ENCODE data around the gene MMP13. TPM values are rescaled to one million over a fixed set of nuclear protein-coding genes. Genes with fewer than 3 reads are reported as not detected.

MMP13 gene
- total RNA-seq, 1 experiment from 2014 or later, result not detected

- no peaks in the 10 kb centered on the region for H3K27me3 ChIP-seq (replicated peaks)
- H3K27ac ChIP-seq, result no peak overlapping the region
- no peaks in the 10 kb centered on the region for H3K4me1 ChIP-seq (replicated peaks)
- no peaks in the 10 kb centered on the region for H3K9me3 ChIP-seq (replicated peaks)
- no peak for DNase-seq (ENCODE audit: low read depth in 1 of 2, low spot score in 2 of 2)
- no peak overlapping the region for H3K4me3 ChIP-seq
- no peaks in the 10 kb centered on the region for H3K36me3 ChIP-seq
Measured at GRCh38 chr11:102967497-102967896, 12.0 kb upstream of the MMP13 start.

GRCh38 chr11:102966011-102966410 is 10.5 kb upstream of the MMP13 start:
- no peaks in the 10 kb centered on the region for H3K4me1 ChIP-seq (replicated peaks)
- no peak for DNase-seq (ENCODE audit: low read depth in 1 of 2, low spot score in 2 of 2)
- H3K9me3 ChIP-seq (replicated peaks), result no peaks in the 10 kb centered on the region
- H3K27ac ChIP-seq, result no peak overlapping the region
- H3K4me3 ChIP-seq, result no peak overlapping the region
- H3K36me3 ChIP-seq, result no peaks in the 10 kb centered on the region
- H3K27me3 ChIP-seq (replicated peaks), result no peaks in the 10 kb centered on the region

GRCh38 chr11:102964867-102965266 is 9.3 kb upstream of the MMP13 start:
- Histone ChIP-seq H3K4me3 (no peak overlapping the region), H3K36me3 (no peaks in the 10 kb centered on the region), H3K27ac (no peak overlapping the region), H3K4me1 (replicated peaks) (no peaks in the 10 kb centered on the region), H3K27me3 (replicated peaks) (no peaks in the 10 kb centered on the region), H3K9me3 (replicated peaks) (no peaks in the 10 kb centered on the region)
- no peak for DNase-seq (ENCODE audit: low read depth in 1 of 2, low spot score in 2 of 2)

- Histone ChIP-seq H3K27ac (no peak overlapping the region), H3K36me3 (no peaks in the 10 kb centered on the region), H3K27me3 (replicated peaks) (no peaks in the 10 kb centered on the region), H3K4me1 (replicated peaks) (no peaks in the 10 kb centered on the region), H3K9me3 (replicated peaks) (no peaks in the 10 kb centered on the region), H3K4me3 (no peak overlapping the region)
- no peak for DNase-seq (ENCODE audit: low read depth in 1 of 2, low spot score in 2 of 2)
Measured at GRCh38 chr11:102957953-102958352, 2.4 kb upstream of the MMP13 start.

GRCh38 chr11:102950622-102951081 is 4.9 kb downstream of the MMP13 start:
- H3K9me3 ChIP-seq (replicated peaks), result no peaks in the 10 kb centered on the region
- no peak for DNase-seq (ENCODE audit: low read depth in 1 of 2, low spot score in 2 of 2)
- no peak overlapping the region for H3K4me3 ChIP-seq
- H3K36me3 ChIP-seq, result no peaks in the 10 kb centered on the region
- no peaks in the 10 kb centered on the region for H3K4me1 ChIP-seq (replicated peaks)
- H3K27me3 ChIP-seq (replicated peaks), result no peaks in the 10 kb centered on the region
- H3K27ac ChIP-seq, result no peak overlapping the region

- Histone ChIP-seq H3K27ac (no peak overlapping the region), H3K9me3 (replicated peaks) (no peaks in the 10 kb centered on the region), H3K4me1 (replicated peaks) (no peaks in the 10 kb centered on the region), H3K27me3 (replicated peaks) (no peaks in the 10 kb centered on the region), H3K4me3 (no peak overlapping the region), H3K36me3 (no peaks in the 10 kb centered on the region)
- no peak for DNase-seq (ENCODE audit: low read depth in 1 of 2, low spot score in 2 of 2)
Measured at GRCh38 chr11:102946237-102946636, 9.3 kb downstream of the MMP13 start.

- no peaks in the 10 kb centered on the region for H3K27me3 ChIP-seq (replicated peaks)
- no peaks in the 10 kb centered on the region for H3K36me3 ChIP-seq
- H3K4me3 ChIP-seq, result no peak overlapping the region
- H3K4me1 ChIP-seq (replicated peaks), result no peaks in the 10 kb centered on the region; the same call in 1 of the 2 replicates
- peak in 1 of 2 experiments; percentile 28 for DNase-seq (ENCODE audit: low read depth in 1 of 2, low spot score in 2 of 2)
- no peak overlapping the region for H3K27ac ChIP-seq
- H3K9me3 ChIP-seq (replicated peaks), result no peaks in the 10 kb centered on the region
Measured at GRCh38 chr11:102940714-102941588, 14.6 kb downstream of the MMP13 start.

GRCh38 chr11:102936864-102937509 is 18.5 kb downstream of the MMP13 start:
- no peaks in the 10 kb centered on the region; the same call in 1 of the 2 replicates for H3K4me1 ChIP-seq (replicated peaks)
- no peak for DNase-seq (ENCODE audit: low read depth in 1 of 2, low spot score in 2 of 2)
- no peaks in the 10 kb centered on the region for H3K27me3 ChIP-seq (replicated peaks)
- H3K9me3 ChIP-seq (replicated peaks), result no peaks in the 10 kb centered on the region
- H3K36me3 ChIP-seq, result no peaks in the 10 kb centered on the region
- H3K4me3 ChIP-seq, result no peak overlapping the region
- no peak overlapping the region for H3K27ac ChIP-seq

- Histone ChIP-seq H3K9me3 (replicated peaks) (no peaks in the 10 kb centered on the region), H3K27me3 (replicated peaks) (no peaks in the 10 kb centered on the region), H3K4me3 (no peak overlapping the region), H3K36me3 (no peaks in the 10 kb centered on the region), H3K4me1 (replicated peaks) (no peaks in the 10 kb centered on the region), H3K27ac (no peak overlapping the region)
- no peak for DNase-seq (ENCODE audit: low read depth in 1 of 2, low spot score in 2 of 2)
Measured at GRCh38 chr11:102935514-102935913, 20.0 kb downstream of the MMP13 start.

- H3K4me3 ChIP-seq, result no peak overlapping the region
- no peak overlapping the region for H3K27ac ChIP-seq
- H3K9me3 ChIP-seq (replicated peaks), result no peaks in the 10 kb centered on the region
- H3K4me1 ChIP-seq (replicated peaks), result no peaks in the 10 kb centered on the region
- H3K27me3 ChIP-seq (replicated peaks), result no peaks in the 10 kb centered on the region
- no peak for DNase-seq (ENCODE audit: low read depth in 1 of 2, low spot score in 2 of 2)
- H3K36me3 ChIP-seq, result no peaks in the 10 kb centered on the region
Measured at GRCh38 chr11:102934735-102935134, 20.8 kb downstream of the MMP13 start.

GRCh38 chr11:102933627-102934026 is 21.9 kb downstream of the MMP13 start:
- no peaks in the 10 kb centered on the region for H3K9me3 ChIP-seq (replicated peaks)
- no peaks in the 10 kb centered on the region for H3K27me3 ChIP-seq (replicated peaks)
- no peak overlapping the region for H3K27ac ChIP-seq
- H3K4me1 ChIP-seq (replicated peaks), result no peaks in the 10 kb centered on the region
- DNase-seq (ENCODE audit: low read depth in 1 of 2, low spot score in 2 of 2), result no peak
- H3K36me3 ChIP-seq, result no peaks in the 10 kb centered on the region
- H3K4me3 ChIP-seq, result no peak overlapping the region

- no peaks in the 10 kb centered on the region for H3K4me1 ChIP-seq (replicated peaks)
- H3K9me3 ChIP-seq (replicated peaks), result no peaks in the 10 kb centered on the region
- no peak overlapping the region for H3K4me3 ChIP-seq
- H3K27ac ChIP-seq, result no peak overlapping the region
- H3K36me3 ChIP-seq, result no peaks in the 10 kb centered on the region
- DNase-seq (ENCODE audit: low read depth in 1 of 2, low spot score in 2 of 2), result no peak
- no peaks in the 10 kb centered on the region for H3K27me3 ChIP-seq (replicated peaks)
Measured at GRCh38 chr11:102932678-102933077, 22.9 kb downstream of the MMP13 start.

GRCh38 chr11:102930451-102930850 is 25.1 kb downstream of the MMP13 start:
- Histone ChIP-seq H3K27ac (no peak overlapping the region), H3K9me3 (replicated peaks) (no peaks in the 10 kb centered on the region), H3K4me3 (no peak overlapping the region), H3K27me3 (replicated peaks) (no peaks in the 10 kb centered on the region), H3K4me1 (replicated peaks) (no peaks in the 10 kb centered on the region), H3K36me3 (no peaks in the 10 kb centered on the region)
- no peak for DNase-seq (ENCODE audit: low read depth in 1 of 2, low spot score in 2 of 2)

GRCh38 chr11:102929972-102930371 is 25.6 kb downstream of the MMP13 start:
- no peak for DNase-seq (ENCODE audit: low read depth in 1 of 2, low spot score in 2 of 2)
- H3K4me1 ChIP-seq (replicated peaks), result no peaks in the 10 kb centered on the region

More at GRCh38 chr11:102929972-102930371, 25.6 kb downstream of the MMP13 start:
- H3K4me3 ChIP-seq, result no peak overlapping the region
- no peaks in the 10 kb centered on the region for H3K27me3 ChIP-seq (replicated peaks)
- no peaks in the 10 kb centered on the region for H3K9me3 ChIP-seq (replicated peaks)
- no peaks in the 10 kb centered on the region for H3K36me3 ChIP-seq
- H3K27ac ChIP-seq, result no peak overlapping the region
